GOT3 (cell line): Measurements from ENCODE around the gene RNF225.
"Not testable (repeated sequence)": the region's sequence is repeated elsewhere in the genome, so short reads cannot be mapped to it uniquely, and the experiment has no call there.

Experiments used
- DNase-seq: peaks from one replicate; lab custom pipeline; 2025; ENCODE audit warnings: mixed read lengths; lab: John Stamatoyannopoulos, UW

The RNF225 gene

DNA sequence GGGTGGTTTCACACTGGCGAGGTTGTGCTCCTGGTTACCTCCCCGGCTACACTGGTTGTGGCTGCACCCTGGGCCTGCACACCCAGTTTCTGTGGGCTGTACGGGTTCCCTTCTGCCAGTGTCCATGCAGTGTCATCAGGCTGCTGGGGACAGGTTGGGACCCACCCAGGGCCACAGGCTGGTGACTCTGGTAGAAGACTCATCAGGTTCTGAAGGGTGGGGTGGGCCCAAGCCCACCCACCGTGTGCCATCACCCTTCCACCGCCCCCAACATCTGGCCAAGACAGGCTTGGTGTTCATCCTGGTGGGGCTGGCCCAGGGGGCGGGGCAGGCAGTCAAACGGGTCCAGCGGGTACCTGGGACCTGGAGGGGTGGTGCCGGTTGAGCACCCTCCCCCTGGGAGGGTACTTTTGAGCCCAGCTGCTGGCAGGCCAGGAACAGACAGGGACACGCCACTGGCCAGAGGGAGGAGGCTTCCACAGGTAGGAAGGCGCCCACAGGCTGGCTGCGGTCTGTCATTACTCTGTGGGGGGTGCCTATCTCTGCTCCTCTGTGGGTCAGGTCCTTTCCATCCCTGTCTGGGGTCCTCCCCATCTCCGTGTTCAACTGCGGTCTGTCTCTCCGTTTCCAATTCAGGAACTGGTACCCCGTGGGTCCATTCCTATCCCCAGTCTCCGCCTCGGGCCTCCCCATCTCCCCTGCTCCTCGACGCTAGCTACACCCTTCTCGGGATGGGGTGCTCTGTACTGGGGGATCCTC lies at the start of gene RNF225:
TSS of gene RNF225 (plus strand) at position 437 of the 759 bp plus-strand sequence. CDS start 434 bp downstream, outside the sequence.
- DNase-seq, result no peak

GRCh38 chr19:58346961-58347929 lies 48.2 kb upstream of the RNF225 start:
- DNase-seq, result no peak

- not testable (repeated sequence) for DNase-seq
These were observed 47.4 kb upstream of the RNF225 start for GRCh38 chr19:58348080-58348479.

DNA sequence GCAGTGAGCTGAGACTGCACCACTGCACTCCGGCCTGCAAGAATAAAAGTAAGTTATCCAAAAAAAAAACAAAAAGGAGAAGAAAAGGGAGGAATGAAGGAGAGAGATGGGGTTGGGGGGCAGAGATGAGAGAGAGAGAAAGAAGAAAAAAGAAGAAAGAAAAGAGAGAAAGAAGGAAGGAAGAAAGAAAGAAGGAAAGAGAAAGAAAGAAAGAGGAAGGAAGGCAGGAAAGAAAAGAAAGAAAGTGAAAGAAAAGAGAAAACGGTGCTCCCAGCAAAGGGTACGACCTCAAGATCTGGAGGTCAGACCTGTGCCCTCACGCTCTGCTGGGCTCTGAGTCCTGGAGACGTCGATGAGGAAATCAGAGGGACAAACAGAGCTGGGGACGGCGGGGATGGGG lies 45.9 kb upstream of the RNF225 start:
- DNase-seq, result no peak

DNA sequence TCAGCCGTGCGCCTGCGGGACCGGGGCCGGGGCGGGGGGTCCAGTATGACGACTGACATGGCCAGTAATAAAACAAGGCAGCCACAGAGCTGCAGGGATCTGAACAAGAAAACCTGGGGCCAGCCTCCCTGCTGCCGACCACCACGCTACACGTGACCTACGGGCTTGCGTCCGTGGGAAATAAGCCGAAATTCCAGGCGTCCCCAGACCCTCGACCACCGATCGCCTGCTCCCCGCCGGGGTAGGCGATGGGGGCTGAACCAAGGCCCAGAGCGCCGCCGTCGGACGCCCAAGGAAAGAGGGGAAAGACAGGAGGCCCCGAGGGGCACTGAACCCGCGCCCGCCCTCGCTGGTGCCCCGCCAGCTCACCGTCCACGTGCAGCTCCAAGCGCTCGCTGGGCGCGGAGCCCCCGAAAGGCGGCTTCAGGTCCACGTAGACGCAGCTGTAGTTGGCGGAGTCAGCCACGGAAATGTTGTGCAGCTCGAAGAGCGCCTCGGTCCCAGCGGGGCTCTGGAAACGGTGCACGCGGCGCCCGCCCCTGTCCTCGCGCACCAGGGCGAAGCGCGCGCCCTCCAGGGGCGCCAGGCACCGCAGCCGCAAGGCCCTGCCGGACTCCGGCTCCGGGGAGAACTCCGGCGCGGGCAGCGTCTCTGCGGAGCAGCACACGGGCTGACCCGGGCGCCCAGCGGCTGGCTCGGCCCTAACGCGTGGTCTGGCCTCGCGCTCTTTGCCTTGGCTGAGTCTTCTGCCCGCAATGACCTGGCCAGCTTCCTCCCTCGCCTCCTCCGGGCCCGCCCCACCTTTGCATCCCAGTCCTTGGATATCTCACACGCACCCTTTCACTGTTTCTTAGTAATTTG lies 45.2 kb upstream of the RNF225 start:
- no peak for DNase-seq

DNA sequence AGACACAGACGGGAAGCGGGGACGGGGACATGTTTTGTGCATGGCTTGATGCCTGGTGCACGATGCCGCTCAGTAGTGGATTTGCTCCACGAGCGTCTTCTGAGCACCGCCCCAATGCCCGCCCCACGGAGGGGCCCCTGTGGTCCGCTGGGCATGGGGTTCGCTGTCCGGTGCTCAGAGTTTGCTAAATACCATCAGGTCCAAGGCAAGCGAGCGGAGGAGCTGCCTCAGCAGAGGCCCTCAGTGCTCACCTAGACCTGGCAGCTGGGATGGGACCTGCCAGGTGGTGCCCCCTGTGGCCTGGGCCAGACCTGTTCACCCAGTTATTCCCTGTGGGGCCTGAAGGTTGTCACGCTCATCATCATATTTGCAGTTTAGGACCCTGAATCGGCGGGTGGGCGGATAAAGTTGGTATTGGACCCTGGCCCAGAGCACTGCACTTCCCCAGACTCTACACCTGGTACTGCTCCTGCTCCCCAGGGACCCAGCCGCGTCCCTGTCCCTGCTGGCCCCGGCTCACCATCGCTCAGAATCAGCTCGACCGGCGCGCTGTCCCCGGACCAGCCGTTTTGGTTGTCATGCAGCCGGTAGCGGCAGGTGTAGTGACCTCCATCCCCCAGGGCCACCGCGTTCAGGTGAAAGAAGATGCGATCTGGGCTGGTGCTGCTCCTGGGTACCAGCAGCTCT lies 44.4 kb upstream of the RNF225 start:
- no peak for DNase-seq

DNA sequence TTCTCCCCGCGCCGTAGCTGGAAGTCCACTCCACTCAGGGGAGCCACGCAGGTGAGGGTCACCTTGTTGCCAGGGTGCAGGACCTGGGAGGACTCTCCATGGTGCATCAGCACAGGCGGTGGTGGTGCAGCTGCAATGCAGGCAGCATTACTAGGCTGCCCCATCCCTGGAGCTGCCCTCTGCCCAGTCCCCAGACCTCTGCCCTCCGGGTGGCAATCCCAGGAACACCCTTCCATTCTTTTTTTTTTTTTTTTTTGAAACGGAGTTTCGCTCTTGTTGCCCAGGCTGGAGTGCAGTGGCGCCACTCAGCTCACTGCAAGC lies 43.9 kb upstream of the RNF225 start:
- DNase-seq, result no peak

DNA sequence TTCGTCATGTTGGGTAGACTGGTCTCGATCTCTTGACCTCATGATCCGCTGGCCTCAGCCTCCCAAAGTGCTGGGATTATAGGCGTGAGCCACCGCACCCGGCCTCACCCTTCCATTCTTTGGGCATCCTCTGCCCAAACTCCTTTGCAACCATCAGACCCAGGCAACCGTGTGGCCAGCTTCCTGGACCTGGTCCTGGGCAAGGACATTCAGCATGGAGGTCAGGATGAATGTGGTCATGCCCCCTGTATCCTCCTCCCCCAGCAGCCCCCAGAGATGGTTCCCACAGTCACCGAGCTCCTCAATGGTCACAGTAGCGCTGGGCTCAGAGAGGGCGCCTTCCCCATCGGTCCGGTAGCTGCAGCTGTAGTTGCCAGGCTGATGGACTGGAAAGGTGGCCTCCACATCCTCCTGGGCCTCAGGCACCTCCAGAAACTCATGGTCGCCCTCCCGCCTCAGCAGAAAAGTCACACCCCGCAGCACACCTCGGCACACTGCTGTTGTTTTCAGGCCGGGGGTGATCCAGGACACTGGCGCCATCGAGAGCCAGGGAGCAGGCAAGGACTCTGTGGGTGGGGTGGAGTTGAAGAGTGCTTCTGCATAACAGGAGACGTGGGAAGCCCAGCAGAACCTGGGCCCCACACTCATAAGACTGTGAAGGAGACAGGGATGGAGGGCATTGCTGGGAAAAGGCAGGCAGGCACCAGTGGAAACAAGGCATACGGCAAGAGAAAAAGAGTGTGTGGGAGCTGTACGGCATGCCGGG lies 43.3 kb upstream of the RNF225 start:
- no peak for DNase-seq

GRCh38 chr19:58352760-58353671 lies 42.4 kb upstream of the RNF225 start, which contains the start of gene A1BG:
Gene A1BG, minus strand, starts transcription at chr19:58353492. Its CDS starts 55 bp downstream, at chr19:58353437.
- DNase-seq, result no peak

DNA sequence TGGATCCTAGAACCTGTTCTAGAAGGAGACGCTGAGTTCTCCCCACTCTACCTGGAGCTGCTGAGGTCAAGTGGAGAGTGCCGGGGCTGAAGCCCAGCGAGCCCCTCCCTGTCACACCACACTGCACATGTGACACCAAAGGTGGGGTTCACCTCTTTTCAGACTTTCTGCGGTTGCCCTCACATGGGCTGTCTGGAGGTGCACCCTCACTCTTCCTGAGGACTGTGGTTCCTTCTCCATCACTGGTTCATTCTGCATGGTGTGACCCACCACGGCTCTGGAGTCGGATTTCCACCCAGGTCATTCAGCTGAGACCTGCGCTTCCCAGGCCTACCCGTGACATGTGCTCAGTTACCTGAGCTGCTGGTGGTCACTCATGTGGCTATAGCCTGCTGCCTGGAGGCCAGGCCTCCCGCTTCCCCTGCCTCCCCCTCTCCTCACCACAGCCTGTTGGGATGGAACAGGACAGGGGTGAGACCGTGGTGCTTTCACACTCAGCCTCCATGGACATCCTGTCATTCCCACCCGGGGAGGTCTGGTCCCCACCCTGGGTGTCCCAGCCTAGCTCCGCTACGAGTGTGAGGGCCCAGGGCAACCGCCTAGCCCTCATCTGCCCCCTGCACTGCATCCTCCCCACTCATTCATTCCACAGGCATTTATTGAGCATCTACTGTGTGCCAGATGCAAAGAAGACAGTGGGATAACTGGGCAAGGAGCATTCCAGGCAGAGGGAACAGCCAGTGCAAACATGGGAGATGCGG lies 41.6 kb upstream of the RNF225 start:
- no peak for DNase-seq

DNA sequence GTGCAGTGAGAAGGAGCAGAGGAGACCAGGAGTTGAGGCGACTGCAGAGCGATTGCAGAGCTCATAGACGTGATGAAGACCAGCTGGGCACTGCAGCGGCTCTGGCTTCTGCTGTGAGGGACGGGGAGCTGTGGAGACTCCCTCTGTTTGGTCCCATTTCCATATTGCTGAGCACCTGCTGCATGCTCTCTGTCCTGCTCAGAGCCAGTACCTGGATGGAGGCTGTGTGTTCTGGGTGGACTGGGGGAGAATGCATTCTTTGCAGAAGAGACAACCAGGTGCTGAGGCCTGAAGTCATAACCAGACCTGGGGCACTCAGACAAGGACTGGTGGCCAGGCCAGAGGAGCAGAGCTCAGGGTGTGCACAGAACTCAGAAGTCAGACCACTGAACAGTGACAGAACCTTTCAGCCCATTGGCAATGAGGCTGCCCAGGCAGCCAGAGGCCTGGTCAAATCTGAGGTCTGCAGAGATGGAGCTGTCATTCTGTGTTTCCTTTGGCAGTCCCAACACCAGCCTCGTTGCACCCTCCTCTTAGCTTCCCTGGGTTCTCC lies 40.9 kb upstream of the RNF225 start:
- no peak for DNase-seq

- DNase-seq, result no peak
These were observed 40.1 kb upstream of the RNF225 start for GRCh38 chr19:58355215-58355796.

DNA sequence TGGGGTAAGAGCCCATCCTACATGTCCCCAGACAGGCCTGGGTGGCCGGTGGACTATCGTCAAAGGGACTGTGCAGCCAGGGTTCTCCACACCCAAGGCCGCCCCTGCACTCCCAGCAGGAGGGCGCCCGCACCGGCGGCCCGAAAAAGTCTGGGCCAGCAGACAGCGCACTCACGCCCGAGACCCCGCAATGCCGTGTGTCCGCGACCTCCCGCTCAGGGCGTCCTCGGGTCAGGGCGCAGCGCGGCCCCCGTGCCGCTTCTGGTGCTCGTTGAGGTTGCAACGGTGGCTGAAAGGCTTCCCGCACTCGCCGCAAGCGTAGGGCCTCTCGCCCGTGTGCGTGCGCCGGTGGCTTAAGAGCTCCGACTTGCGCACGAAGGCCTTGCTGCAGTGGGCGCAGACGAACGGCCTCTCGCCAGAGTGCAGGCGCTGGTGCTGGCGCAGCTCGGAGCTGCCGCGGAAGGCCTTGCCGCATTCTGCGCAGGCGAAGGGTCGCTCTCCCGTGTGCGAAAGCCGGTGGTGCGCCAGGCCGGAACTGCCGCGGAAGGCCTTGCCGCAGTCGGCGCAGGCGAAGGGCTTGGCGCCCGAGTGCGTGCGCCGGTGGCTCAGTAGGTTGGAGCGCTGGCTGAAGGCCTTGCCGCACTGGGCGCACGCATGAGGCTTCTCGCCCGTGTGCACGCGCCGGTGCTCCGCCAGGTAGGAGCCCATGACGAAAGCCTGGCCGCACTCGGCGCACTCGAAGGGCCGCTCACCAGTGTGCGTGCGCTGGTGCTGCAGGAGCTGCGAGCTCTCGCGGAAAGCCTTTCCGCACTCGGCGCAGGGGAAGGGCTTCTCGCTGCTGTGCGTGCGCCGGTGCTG lies 39.3 kb upstream of the RNF225 start:
- no peak for DNase-seq

DNA sequence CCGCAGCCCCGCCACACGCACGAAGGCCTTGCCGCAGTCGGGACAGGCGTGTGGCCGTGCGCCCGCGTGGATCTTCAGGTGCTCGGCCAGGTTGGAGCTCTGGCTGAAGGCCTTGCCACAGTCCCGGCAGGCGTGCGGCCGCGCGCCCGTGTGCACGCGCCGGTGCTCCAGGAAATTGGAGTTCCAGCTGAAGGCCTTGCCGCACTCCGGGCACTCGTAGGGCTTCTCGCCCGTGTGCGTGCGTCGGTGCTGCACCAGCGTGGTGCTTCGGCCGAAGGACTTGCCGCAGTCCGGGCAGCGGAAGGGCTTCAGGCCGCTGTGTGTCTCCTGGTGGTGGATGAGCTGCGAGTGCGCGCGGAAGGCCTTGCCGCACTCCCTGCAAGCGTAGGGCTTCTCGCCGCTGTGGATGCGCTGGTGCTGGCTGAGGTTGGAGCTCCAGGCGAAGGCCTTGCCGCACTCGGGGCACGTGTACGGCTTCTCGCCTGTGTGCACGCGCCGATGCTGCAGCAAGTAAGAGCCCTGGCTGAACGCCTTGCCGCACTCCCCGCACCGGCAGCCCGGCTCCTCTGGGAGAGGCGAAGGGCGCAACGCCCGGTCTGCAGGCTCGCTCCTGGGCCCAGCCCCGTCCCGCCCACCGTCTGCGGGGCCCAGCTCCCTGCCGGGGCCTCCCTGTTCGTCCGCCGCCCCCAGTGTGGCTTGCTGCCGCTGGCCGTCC lies 38.5 kb upstream of the RNF225 start:
- DNase-seq, result no peak

GRCh38 chr19:58357481-58358145 lies 37.8 kb upstream of the RNF225 start:
- no peak for DNase-seq

GRCh38 chr19:58361900-58362271 lies 33.6 kb upstream of the RNF225 start:
- DNase-seq, result no peak
